Smooth muscle cell (in vitro differentiated cells): ENCODE results near the gene APLP2. TPM values are rescaled to one million over a fixed set of nuclear protein-coding genes. Genes with fewer than 3 reads are reported as not detected.

Experiments used
- DNase-seq: peaks from one replicate; lab custom pipeline; 2025; ENCODE audit not compliant: unreplicated experiment; lab: John Stamatoyannopoulos, UW
- H2AFZ ChIP-seq: fragments of 200-600 bp; sonication (generic); 2 replicates; pipeline ENCODE4 v1.6.0; 2016; ENCODE audit warnings: antibody characterized with exemption, low read depth, mild to moderate bottlenecking
- H3F3A ChIP-seq: fragments of 200-600 bp; sonication (generic); 2 replicates; pipeline ENCODE4 v1.6.0; 2017; ENCODE audit warnings: antibody characterized with exemption, low read depth
- H3K27ac ChIP-seq: fragments of 200-600 bp; sonication (generic); 2 replicates; pipeline ENCODE4 v1.5.1; 2016; ENCODE audit warnings: low read depth, mild to moderate bottlenecking
- H3K27me3 ChIP-seq: fragments of 200-600 bp; sonication (generic); 2 replicates; pipeline ENCODE4 v1.6.1; 2016; ENCODE audit warnings: low read depth, mild to moderate bottlenecking
- H3K36me3 ChIP-seq: fragments of 200-600 bp; sonication (generic); 2 replicates; pipeline ENCODE4 v1.5.1; 2016; ENCODE audit warnings: low read depth
- H3K4me1 ChIP-seq: fragments of 200-600 bp; sonication (generic); 2 replicates; pipeline ENCODE4 v1.5.1; 2016; ENCODE audit warnings: low read depth
- H3K4me2 ChIP-seq: fragments of 200-600 bp; sonication (generic); 2 replicates; pipeline ENCODE4 v1.6.0; 2016; ENCODE audit warnings: mild to moderate bottlenecking
- H3K4me3 ChIP-seq: fragments of 200-600 bp; sonication (generic); 2 replicates; pipeline ENCODE4 v1.5.1; 2016; ENCODE audit warnings: mild to moderate bottlenecking
- H3K79me2 ChIP-seq: fragments of 200-600 bp; sonication (generic); 2 replicates; pipeline ENCODE4 v1.6.0; 2016; ENCODE audit warnings: low read depth, mild to moderate bottlenecking
- H3K9ac ChIP-seq: fragments of 200-600 bp; sonication (generic); 2 replicates; pipeline ENCODE4 v1.6.0; 2016; ENCODE audit warnings: low read depth
- H3K9me3 ChIP-seq: fragments of 200-600 bp; sonication (generic); replicated peaks from 2 replicates; pipeline ENCODE4 v1.5.1; 2016; ENCODE audit warnings: low read depth
- H4K20me1 ChIP-seq: fragments of 200-600 bp; sonication (generic); 2 replicates; pipeline ENCODE4 v1.6.0; 2016; ENCODE audit warnings: low read depth
- WGBS: methylation state at CpG from one replicate; pipeline ENCODE4 v1.1.7; 2016; ENCODE audit warnings: low lambda C conversion rate; 5-methylcytosine and 5-hydroxymethylcytosine counted together
- polyA plus RNA-seq: library from polyadenylated mRNA; unstranded; fragments of >200 nt; fragmentation: Nextera tagmentation; extraction: Ambion mirVana; gene quantifications from 2 replicates; pipeline ENCODE4 v1.2.1, GENCODE V29; 2016
- total RNA-seq: library from RNA; depleted of rRNA; stranded (reverse); fragments of >200 nt; gene quantifications from 2 replicates; pipeline ENCODE4 v1.2.3, GENCODE V29; 2014
- TF ChIP-seq, protein P1 (sequence below): fragments of 200-600 bp; sonication (generic); IDR thresholded peaks from 2 replicates; pipeline ENCODE4 v1.5.1; 2017; ENCODE audit warnings: borderline replicate concordance, mild to moderate bottlenecking, antibody characterized with exemption; ENCODE audit not compliant: insufficient read depth, poor library complexity, severe bottlenecking

The APLP2 gene
- total and polyA plus RNA-seq, 2 experiments from 2014 or later, result 121 to 146 TPM

DNA sequence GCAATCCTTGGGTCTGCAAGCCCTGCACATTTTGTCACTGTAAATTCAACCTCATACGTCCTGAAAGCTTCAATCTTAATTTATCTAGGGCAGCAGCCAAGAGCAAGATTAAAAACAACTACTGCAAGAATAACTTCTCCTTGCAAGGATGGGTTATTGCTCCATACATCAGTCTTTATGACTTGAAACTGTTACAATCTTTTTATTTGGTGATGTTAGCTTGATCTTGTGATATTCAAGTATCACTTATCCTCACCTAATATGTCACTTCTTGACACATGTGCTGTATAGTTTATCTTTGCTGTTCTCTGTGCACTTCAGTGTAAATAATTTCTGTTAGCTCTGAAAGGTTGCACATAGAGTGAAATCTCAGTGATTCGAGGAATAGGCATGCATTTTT, 14.7 kb upstream of the APLP2 start:
- Histone ChIP-seq H3K36me3 (no peaks in the 10 kb centered on the region), H3K4me2 (no peak overlapping the region), H3K27ac (no peak overlapping the region), H3K9ac (no peak overlapping the region), H3K4me1 (peaks cover 5% of the 10 kb centered on the region), H3F3A (no peaks in the 10 kb centered on the region), H4K20me1 (no peaks in the 10 kb centered on the region), H3K79me2 (no peaks in the 10 kb centered on the region), H2AFZ (no peak overlapping the region), H3K9me3 (no peaks in the 10 kb centered on the region), H3K4me3 (no peak overlapping the region), H3K27me3 (peaks cover 12% of the 10 kb centered on the region)
- DNase-seq, result no peak
- WGBS, result 82% methylated on average over 2 of the region's 2 CpGs
- TF ChIP-seq, protein P1, sequence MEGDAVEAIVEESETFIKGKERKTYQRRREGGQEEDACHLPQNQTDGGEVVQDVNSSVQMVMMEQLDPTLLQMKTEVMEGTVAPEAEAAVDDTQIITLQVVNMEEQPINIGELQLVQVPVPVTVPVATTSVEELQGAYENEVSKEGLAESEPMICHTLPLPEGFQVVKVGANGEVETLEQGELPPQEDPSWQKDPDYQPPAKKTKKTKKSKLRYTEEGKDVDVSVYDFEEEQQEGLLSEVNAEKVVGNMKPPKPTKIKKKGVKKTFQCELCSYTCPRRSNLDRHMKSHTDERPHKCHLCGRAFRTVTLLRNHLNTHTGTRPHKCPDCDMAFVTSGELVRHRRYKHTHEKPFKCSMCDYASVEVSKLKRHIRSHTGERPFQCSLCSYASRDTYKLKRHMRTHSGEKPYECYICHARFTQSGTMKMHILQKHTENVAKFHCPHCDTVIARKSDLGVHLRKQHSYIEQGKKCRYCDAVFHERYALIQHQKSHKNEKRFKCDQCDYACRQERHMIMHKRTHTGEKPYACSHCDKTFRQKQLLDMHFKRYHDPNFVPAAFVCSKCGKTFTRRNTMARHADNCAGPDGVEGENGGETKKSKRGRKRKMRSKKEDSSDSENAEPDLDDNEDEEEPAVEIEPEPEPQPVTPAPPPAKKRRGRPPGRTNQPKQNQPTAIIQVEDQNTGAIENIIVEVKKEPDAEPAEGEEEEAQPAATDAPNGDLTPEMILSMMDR, result no peak

DNA sequence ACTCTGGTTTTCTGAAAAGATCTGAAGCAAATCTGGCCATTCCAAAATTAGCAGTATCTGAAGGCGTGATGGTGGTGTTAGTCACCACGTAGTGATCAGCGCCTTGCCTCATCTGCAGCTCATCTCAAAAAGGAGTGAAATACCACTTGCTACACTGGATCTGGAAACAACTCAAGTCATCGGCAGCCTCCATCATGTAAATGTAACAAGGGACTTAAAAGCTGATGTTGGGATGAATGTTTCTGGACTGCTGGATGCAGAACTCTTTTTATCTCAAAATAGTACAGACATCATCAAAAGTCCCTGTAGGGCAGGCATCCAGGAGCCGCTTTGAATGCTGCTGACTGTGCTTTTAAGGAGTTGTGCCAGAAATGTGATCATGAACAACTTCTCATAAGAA, 14.1 kb upstream of the APLP2 start:
- no peaks in the 10 kb centered on the region for H3K79me2 ChIP-seq
- no peaks in the 10 kb centered on the region for H3K9me3 ChIP-seq
- H3K27ac ChIP-seq, result no peak overlapping the region
- no peaks in the 10 kb centered on the region for H3K4me1 ChIP-seq
- H3K27me3 ChIP-seq, result peaks cover 18% of the 10 kb centered on the region
- H3K9ac ChIP-seq, result no peak overlapping the region
- no peak overlapping the region for H2AFZ ChIP-seq
- 63% methylated on average over 5 of the region's 5 CpGs for WGBS
- no peaks in the 10 kb centered on the region for H3F3A ChIP-seq
- DNase-seq, result no peak
- H3K36me3 ChIP-seq, result no peaks in the 10 kb centered on the region
- no peaks in the 10 kb centered on the region for H4K20me1 ChIP-seq
- no peak overlapping the region for H3K4me3 ChIP-seq
- TF ChIP-seq, protein P1, result no peak
- no peak overlapping the region for H3K4me2 ChIP-seq

DNA sequence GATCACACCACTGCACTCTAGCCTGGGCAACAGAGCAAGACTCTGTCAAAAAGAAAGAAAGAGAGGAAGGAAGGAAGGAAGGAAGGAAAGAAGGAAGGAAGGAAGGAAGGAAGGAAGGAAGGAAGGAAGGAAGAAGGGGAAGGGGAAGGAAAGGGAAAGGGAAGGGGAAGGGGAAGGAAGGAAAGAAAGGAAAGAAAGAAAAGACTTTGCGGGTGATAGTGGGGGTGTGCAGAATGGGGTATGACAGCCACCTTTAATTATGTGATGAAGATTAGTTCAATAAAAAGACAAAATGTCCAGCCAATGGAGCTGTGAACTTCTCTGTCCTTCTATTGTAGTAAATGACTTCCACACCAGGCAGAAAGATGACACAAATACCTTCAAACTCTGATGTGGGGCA, 8.7 kb upstream of the APLP2 start:
- Histone ChIP-seq H4K20me1 (no peaks in the 10 kb centered on the region), H2AFZ (no peak overlapping the region), H3K79me2 (no peaks in the 10 kb centered on the region), H3K4me3 (no peak overlapping the region), H3K36me3 (no peaks in the 10 kb centered on the region), H3K4me1 (no peaks in the 10 kb centered on the region), H3K27me3 (peaks cover 24% of the 10 kb centered on the region), H3K9ac (no peak overlapping the region), H3K4me2 (no peak overlapping the region), H3K27ac (no peak overlapping the region), H3F3A (no peaks in the 10 kb centered on the region), H3K9me3 (no peaks in the 10 kb centered on the region)
- TF ChIP-seq, protein P1, result no peak
- no peak for DNase-seq
- 92% methylated on average over 1 of the region's 1 CpG for WGBS

DNA sequence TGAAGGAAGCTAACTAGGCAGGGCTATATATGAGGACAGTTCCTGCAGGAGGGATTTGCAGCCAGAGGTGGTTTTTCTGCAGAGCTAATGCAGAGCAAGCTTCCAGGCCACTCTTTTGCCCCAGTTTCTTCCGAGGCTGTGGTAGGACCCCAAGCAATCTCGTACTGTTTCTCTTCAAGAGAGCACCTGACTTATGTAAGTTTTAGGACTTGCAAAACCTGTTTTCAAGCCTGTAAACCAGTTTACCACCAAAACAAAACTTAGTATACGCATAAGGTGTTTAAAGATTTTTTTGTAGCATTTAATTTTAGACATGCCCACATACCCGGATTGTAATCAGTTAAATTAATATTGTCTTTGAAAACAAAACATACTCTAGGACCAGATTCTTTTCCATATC, 7.7 kb upstream of the APLP2 start:
- WGBS, result 57% methylated on average over 4 of the region's 4 CpGs
- TF ChIP-seq, protein P1, result no peak
- Histone ChIP-seq H3K4me2 (no peak overlapping the region), H3K27me3 (peaks cover 24% of the 10 kb centered on the region), H3F3A (no peaks in the 10 kb centered on the region), H3K4me1 (no peaks in the 10 kb centered on the region), H3K27ac (no peak overlapping the region), H3K9ac (no peak overlapping the region), H3K9me3 (no peaks in the 10 kb centered on the region), H3K79me2 (no peaks in the 10 kb centered on the region), H2AFZ (no peak overlapping the region), H3K4me3 (no peak overlapping the region), H3K36me3 (no peaks in the 10 kb centered on the region), H4K20me1 (no peaks in the 10 kb centered on the region)
- DNase-seq, result no peak
